Loucy (cell line): ENCODE data around the gene RNF130.

Experiments used
- CTCF ChIP-seq: fragments of 200-600 bp; sonication (generic); conservative IDR thresholded peaks from 2 replicates; pipeline ENCODE4 v1.5.1; 2014; ENCODE audit warnings: mild to moderate bottlenecking, antibody characterized with exemption, low read length
- EZH2phosphoT487 ChIP-seq: fragments of 200-600 bp; IDR thresholded peaks from 2 replicates; pipeline ENCODE4 v1.6.1; 2018; ENCODE audit warnings: antibody characterized with exemption, mild to moderate bottlenecking, moderate library complexity, borderline replicate concordance

DNA sequence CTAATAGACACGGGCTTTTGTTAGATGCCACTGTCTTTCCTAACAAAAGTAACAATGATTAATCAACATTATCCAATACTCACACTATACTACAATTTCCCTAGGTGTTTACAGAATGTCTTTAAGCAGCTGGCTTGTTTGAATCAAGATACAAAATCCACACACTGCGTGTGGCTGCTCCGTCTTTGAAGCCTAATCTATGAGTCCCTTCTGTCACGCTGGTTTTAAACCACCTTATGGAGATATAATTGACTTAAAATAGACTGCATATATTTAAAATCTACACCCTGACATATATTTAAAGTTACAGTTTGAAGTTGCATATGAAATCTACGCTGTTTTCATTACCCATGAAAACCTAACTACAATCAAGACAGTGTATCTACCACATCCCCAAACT is 89.9 kb downstream of the RNF130 start:
- TF ChIP-seq CTCF: no peak
- TF ChIP-seq EZH2phosphoT487: no peak
